SK-N-SH (cell line): ENCODE results near the gene SCYGR3.

Experiments
- JUND ChIP-seq: IDR thresholded peaks from 2 replicates; pipeline ENCODE4 v1.4.0; 2012
- MXI1 ChIP-seq: IDR thresholded peaks from 2 replicates; pipeline ENCODE4 v1.6.1; 2012; ENCODE audit warnings: mild to moderate bottlenecking, low read depth, low read length, improper control_type of control experiment
- POLR2AphosphoS5 ChIP-seq: IDR thresholded peaks from 2 replicates; pipeline ENCODE4 v1.6.1; 2012; ENCODE audit warnings: low read depth, low read length
- TCF12 ChIP-seq: IDR thresholded peaks from 2 replicates; pipeline ENCODE4 v1.4.0; 2012
- YY1 ChIP-seq: IDR thresholded peaks from 2 replicates; pipeline ENCODE4 v1.4.0; 2012; ENCODE audit warnings: low read depth, mild to moderate bottlenecking
- TF ChIP-seq, protein P1 (sequence below): fragments of 200-600 bp; sonication (generic); IDR thresholded peaks from 2 replicates; pipeline ENCODE4 v1.6.1; 2017; ENCODE audit warnings: antibody characterized with exemption, mild to moderate bottlenecking, moderate library complexity

DNA sequence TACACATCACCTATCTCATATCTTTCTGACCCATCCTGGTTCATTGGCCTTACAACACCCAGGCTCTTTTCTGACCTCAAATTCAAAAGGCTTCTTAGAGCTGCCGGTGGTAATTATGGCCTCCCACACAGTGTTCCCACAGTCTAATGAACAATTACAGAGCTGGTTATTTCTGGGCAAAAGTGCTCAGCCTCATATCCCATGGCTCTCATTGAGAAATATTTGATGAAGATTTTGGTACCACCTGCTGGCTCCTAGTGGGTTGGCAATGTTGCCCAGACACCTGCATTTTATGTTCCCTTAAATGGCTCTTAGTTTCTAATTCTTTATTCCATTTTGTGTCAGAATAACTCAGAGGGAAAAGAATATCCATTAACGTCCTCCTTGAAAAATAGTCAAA is 36.0 kb downstream of the SCYGR3 start:
- TF ChIP-seq, protein P1, sequence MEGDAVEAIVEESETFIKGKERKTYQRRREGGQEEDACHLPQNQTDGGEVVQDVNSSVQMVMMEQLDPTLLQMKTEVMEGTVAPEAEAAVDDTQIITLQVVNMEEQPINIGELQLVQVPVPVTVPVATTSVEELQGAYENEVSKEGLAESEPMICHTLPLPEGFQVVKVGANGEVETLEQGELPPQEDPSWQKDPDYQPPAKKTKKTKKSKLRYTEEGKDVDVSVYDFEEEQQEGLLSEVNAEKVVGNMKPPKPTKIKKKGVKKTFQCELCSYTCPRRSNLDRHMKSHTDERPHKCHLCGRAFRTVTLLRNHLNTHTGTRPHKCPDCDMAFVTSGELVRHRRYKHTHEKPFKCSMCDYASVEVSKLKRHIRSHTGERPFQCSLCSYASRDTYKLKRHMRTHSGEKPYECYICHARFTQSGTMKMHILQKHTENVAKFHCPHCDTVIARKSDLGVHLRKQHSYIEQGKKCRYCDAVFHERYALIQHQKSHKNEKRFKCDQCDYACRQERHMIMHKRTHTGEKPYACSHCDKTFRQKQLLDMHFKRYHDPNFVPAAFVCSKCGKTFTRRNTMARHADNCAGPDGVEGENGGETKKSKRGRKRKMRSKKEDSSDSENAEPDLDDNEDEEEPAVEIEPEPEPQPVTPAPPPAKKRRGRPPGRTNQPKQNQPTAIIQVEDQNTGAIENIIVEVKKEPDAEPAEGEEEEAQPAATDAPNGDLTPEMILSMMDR = no peak
- no peak for TF ChIP-seq JUND
- TF ChIP-seq MXI1 = no peak
- TF ChIP-seq POLR2AphosphoS5 = no peak
- TF ChIP-seq TCF12 = no peak
- TF ChIP-seq YY1 = no peak
